ENCODE results near the gene ANKRD30B. TPM values are rescaled to one million over a fixed set of nuclear protein-coding genes. Genes with fewer than 3 reads are reported as not detected.

The ANKRD30B gene
- total and polyA plus RNA-seq, 2 of the 8 experiments (the other 6 are each of a cell fraction or from before 2014, with no cell fraction given): not detected

GRCh38 chr18:14784133-14784532 is 36.2 kb downstream of the ANKRD30B start (continued):
- no peak for TF ChIP-seq CHD7 (IDR thresholded peaks at IDR 0.05; ENCODE audit: insufficient replicate concordance, low read length)
- no peak for TF ChIP-seq BACH1 (IDR thresholded peaks at IDR 0.05; ENCODE audit: low read length)
- TF ChIP-seq TEAD4 (IDR thresholded peaks at IDR 0.05; ENCODE audit: low read depth, low read length): no peak
- no peak for TF ChIP-seq SP1 (IDR thresholded peaks at IDR 0.05; ENCODE audit: low read depth, low read length)
- no peak for TF ChIP-seq RNF2 (IDR thresholded peaks at IDR 0.05; ENCODE audit: borderline replicate concordance, low read depth, low read length, missing control alignments, poor library complexity, severe bottlenecking)
- no peak for TF ChIP-seq SUZ12 (IDR thresholded peaks at IDR 0.05; ENCODE audit: low read length)
- no peak for TF ChIP-seq SAP30 (IDR thresholded peaks at IDR 0.05; ENCODE audit: insufficient read depth, insufficient replicate concordance, low read length)
- TF ChIP-seq NANOG (IDR thresholded peaks at IDR 0.05; ENCODE audit: insufficient read depth, low read depth, low read length, poor library complexity, severe bottlenecking): no peak
- no peak for TF ChIP-seq JUND (IDR thresholded peaks at IDR 0.05; ENCODE audit: low read length)
- no peak for TF ChIP-seq BCL11A (IDR thresholded peaks at IDR 0.05; ENCODE audit: low read depth in 2 of 2, low read length in 2 of 2)
